ENCODE measurements around the gene ABCG8. TPM values are rescaled to one million over a fixed set of nuclear protein-coding genes. Genes with fewer than 3 reads are reported as not detected.

The ABCG8 gene
- total RNA-seq, 4 donors from 2014 or later: not detected

- H3K4me1 ChIP-seq: peaks cover 0 to 15% (median 11%) of the 10 kb centered on the region in 3 donors
- no peaks in the 10 kb centered on the region for H3K9me3 ChIP-seq
- WGBS, 2 donors: 15 to 20% methylated on average over 2 to 3 of the region's 3 CpGs
- H3K27me3 ChIP-seq: peaks cover 0 to 60% (median 6%) of the 10 kb centered on the region in 4 donors
- no peak overlapping the region for H3K27ac ChIP-seq
- no peak for DNase-seq
- H3K4me3 ChIP-seq: no peak overlapping the region
- intact Hi-C loops (cut with DNase I): no loop called here
- TF ChIP-seq POLR2A (IDR thresholded peaks at IDR 0.05) (no peak), CTCF (IDR thresholded peaks at IDR 0.05) (no peak)
- H3K36me3 ChIP-seq: no peaks in the 10 kb centered on the region
Observed at GRCh38 chr2:43832457-43832856, 6.3 kb upstream of the ABCG8 start.

GRCh38 chr2:43837033-43837432 is 1.7 kb upstream of the ABCG8 start:
- WGBS, 2 donors: 71 to 81% methylated on average over 4 of the region's 4 CpGs

GRCh38 chr2:43837831-43838559 is 776 bp upstream of the ABCG8 start:
- 84 to 92% methylated on average over 10 to 13 of the region's 21 CpGs for WGBS, 2 donors
- Histone ChIP-seq H3K4me3 (no peak overlapping the region), H3K4me1 (no peaks in the 10 kb centered on the region), H3K27ac (no peak overlapping the region), H3K9me3 (no peaks in the 10 kb centered on the region), H3K27me3 (peaks cover 0 to 17% (median 0%) of the 10 kb centered on the region in 4 donors), H3K36me3 (no peaks in the 10 kb centered on the region)
- TF ChIP-seq CTCF (IDR thresholded peaks at IDR 0.05) (no peak), POLR2A (IDR thresholded peaks at IDR 0.05) (no peak)
- intact Hi-C loops (cut with DNase I): no loop called here
- no peak for DNase-seq

More at GRCh38 chr2:43837033-43837432, 1.7 kb upstream of the ABCG8 start:
- no peak overlapping the region for H3K4me3 ChIP-seq
- no peaks in the 10 kb centered on the region for H3K36me3 ChIP-seq
- DNase-seq: no peak
- no peaks in the 10 kb centered on the region for H3K9me3 ChIP-seq
- TF ChIP-seq CTCF (IDR thresholded peaks at IDR 0.05): no peak
- peaks cover 0 to 26% (median 2%) of the 10 kb centered on the region in 4 donors for H3K27me3 ChIP-seq
- H3K4me1 ChIP-seq: peaks cover 0 to 7% (median 5%) of the 10 kb centered on the region in 3 donors
- intact Hi-C loops (cut with DNase I): no loop called here
- H3K27ac ChIP-seq: no peak overlapping the region

- Histone ChIP-seq H3K36me3 (no peaks in the 10 kb centered on the region), H3K27ac (no peak overlapping the region), H3K9me3 (no peaks in the 10 kb centered on the region), H3K4me3 (no peak overlapping the region), H3K4me1 (no peaks in the 10 kb centered on the region), H3K27me3 (peaks cover 0 to 13% (median 0%) of the 10 kb centered on the region in 4 donors)
- DNase-seq: no peak
- 78 to 79% methylated on average over 14 of the region's 14 CpGs for WGBS, 2 donors
- intact Hi-C loops (cut with DNase I): no loop called here
- no peak for TF ChIP-seq POLR2A (IDR thresholded peaks at IDR 0.05)
- no peak for TF ChIP-seq CTCF (IDR thresholded peaks at IDR 0.05)
Observed at GRCh38 chr2:43839776-43840564, 1.2 kb downstream of the ABCG8 start.

GRCh38 chr2:43840965-43841364 is 2.2 kb downstream of the ABCG8 start:
- Histone ChIP-seq H3K36me3 (no peaks in the 10 kb centered on the region), H3K27ac (no peak overlapping the region), H3K9me3 (no peaks in the 10 kb centered on the region), H3K4me1 (no peaks in the 10 kb centered on the region), H3K4me3 (no peak overlapping the region), H3K27me3 (peaks cover 0 to 3% (median 0%) of the 10 kb centered on the region in 4 donors)
- intact Hi-C loops (cut with DNase I): no loop called here
- 33 to 67% methylated on average over 3 to 4 of the region's 5 CpGs for WGBS, 2 donors
- TF ChIP-seq CTCF (IDR thresholded peaks at IDR 0.05): no peak
- DNase-seq: no peak
